GM21367 (cell line): ENCODE data around the gene KLK7.

Experiments used
- ATAC-seq: cut with Tn5 transposase; IDR thresholded peaks from one replicate; pipeline ENCODE4 v1.9.1; 2021; ENCODE audit not compliant: unreplicated experiment

KLK7 gene

DNA sequence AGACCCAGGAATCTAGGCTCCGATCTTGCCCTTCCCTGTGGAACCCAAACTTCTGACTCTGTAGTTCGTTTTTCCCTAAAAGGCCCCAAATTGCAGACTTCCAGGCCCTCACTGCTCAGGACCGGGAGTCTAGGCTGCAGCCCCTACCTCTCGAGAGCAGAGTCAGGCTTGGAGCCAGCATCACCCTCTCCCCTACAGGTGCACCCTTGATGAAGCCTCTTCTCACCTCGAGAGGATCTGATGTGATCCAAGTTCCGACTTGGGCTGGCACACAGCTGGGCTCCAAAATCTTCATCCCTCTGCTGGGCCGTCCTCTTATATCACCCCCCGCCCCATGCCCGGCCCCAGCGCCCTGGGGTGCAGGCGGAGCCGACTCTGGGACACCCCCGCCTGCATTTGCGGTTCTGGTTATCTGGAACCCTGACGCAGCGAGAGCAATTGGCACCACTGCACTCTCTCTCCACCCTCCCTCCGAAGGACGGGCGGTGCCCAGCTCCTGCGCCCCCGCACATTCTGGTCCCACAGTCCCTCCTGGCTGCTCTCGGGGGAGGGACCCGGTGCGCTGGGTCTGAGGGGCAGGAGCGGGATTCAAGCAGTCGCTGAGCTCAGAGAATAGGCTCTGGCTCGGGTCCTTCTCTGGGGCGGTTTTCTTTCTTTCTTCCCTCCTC lies at the start of gene KLK7:
TSS of gene KLK7 (minus strand) at position 293 of the 668 bp plus-strand sequence. CDS start 1,518 bp downstream, outside the sequence.
- no peak for ATAC-seq

DNA sequence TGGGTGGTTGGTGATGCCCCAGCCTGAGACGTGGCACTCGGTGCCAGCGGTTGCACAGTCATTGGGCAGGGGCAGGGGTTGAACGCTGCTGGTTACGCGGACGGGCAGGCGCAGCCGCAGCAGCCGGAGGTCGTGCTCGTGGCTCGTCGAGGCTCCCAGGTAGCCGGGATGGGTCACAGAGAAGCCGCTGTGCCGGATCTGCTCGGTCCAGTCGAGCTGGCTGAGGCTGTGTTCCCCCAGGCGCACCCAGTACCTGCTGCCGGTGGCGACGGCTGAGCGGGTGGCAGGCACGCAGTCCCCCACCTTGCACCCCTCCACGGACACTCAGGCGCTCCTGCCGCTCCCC lies 48.1 kb upstream of the KLK7 start:
- ATAC-seq: no peak

DNA sequence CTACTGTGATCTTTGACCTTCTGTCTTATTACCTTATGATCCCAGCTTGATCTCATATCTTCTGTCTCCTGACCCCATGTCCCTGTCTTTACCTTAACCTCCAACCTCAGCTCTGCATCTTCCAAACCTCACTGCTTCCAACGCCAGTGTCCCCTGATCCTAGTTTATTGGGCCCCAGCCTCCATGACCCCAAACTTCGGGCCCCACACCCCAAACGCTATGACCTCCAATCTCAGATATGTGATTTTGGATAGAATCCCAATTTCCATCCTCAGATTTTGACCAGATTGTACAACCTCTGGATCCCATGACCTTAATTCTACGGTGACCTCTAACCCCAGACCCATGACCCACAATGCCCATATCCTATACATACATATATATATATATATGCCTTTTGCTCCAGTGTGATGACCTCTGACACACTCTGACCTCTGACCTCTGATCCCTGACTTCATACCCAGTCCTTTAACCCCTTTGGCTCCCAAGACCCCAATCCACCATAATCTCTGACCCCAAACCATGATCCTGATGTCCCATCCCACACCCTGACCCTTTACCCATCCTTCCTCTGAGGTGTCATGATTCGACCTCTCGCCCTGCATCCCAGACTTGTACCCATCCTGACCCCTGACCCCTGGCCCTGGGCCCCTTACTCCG lies 47.6 kb upstream of the KLK7 start:
- no peak for ATAC-seq

DNA sequence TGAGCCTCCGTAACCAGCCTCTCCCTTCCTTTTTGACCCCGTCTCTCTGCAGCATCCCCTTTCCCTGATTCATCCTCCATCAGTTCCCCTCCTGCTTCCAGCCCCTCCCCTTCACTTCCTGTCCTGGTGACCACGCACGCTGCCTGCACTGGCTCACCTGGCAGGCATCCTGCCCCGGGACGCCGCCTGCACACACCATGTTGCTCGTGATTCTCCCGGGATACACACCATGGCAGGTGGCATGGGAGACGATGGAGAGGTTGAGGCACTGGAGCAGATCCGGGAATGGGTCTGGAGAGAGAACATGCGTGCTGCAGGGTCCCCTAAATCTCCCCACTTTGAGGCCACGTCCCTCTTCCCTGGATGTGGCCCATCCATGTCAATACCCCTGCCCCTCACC lies 46.9 kb upstream of the KLK7 start:
- ATAC-seq: no peak

- ATAC-seq: no peak
Observed at GRCh38 chr19:51029718-51030117, 46.0 kb upstream of the KLK7 start.

GRCh38 chr19:51027873-51028272 lies 44.2 kb upstream of the KLK7 start:
- ATAC-seq: no peak

DNA sequence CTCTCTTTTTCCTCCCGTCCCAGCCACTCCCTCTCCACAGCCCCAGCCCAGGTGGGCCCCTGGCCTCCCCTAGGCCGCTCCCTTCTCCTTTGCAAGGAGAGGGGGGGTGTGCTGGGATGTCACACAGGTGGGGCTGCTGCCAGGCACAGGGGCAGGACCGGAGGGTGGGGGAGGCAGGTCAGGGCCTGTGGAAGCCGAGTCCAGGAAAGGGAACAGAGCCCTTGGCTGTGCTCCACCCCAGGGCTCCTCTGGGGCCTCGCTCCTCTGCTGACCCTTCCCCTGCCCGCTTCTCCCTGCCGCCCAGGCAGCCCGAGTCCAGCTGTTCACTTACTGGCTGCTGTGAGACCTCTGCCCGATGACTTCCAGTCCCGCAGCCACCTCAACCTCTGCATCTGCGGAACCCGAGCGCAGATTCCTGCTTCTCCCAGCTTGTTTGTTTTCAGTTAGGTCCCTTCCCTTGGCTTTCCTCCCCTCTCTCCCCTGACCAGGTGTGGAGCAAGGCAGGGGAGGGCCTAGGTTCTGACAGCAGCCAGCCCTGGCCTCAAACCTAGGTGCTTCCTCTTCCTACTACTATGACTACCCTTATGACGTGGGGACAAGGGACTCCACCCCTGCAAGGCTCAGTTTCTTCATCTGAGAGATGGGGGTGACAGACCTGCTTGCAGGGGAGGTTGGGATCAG lies 43.5 kb upstream of the KLK7 start:
- no peak for ATAC-seq

- no peak for ATAC-seq
Observed at GRCh38 chr19:51026554-51026831, 42.8 kb upstream of the KLK7 start, which contains the start of gene KLK11. Gene KLK11, minus strand, starts transcription at chr19:51026616. Its CDS starts 985 bp downstream, at chr19:51025631.

- ATAC-seq: no peak
Observed at GRCh38 chr19:51025809-51026553, 42.3 kb upstream of the KLK7 start.

DNA sequence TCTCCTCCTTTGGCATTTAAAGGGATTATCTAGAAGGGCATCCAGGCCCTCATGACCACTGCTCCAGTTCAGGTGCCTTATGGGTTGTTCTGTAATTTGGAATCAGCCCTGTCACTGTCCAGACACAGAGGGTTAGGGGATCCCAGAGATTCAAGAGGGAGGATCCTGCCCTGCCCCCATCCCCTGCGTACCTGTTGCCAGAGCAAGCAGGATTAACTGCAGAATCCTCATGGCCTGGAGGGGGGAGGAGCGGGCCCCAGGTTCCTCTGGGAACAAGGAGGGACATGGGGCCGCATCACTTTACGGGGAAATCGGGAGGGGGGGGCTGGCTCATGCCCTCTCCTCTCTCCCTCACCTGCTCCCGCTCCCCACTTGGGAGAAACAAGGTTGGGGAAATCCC lies 41.7 kb upstream of the KLK7 start:
- ATAC-seq: no peak

GRCh38 chr19:51024924-51025323 lies 41.2 kb upstream of the KLK7 start:
- ATAC-seq: no peak

- ATAC-seq: no peak
Observed at GRCh38 chr19:51023946-51024345, 40.2 kb upstream of the KLK7 start.

- no peak for ATAC-seq
Observed at GRCh38 chr19:51022526-51022925, 38.8 kb upstream of the KLK7 start.

- ATAC-seq: no peak
Observed at GRCh38 chr19:51020988-51021651, 37.4 kb upstream of the KLK7 start.

GRCh38 chr19:51019544-51019925 lies 35.8 kb upstream of the KLK7 start, which contains the start of gene KLK10:
Gene KLK10, minus strand, starts transcription at chr19:51019709. Its CDS starts 579 bp downstream, at chr19:51019130.
- ATAC-seq: no peak

- no peak for ATAC-seq
Observed at GRCh38 chr19:51018745-51019543, 35.2 kb upstream of the KLK7 start.

GRCh38 chr19:51016798-51017683 lies 33.3 kb upstream of the KLK7 start:
- ATAC-seq: no peak

DNA sequence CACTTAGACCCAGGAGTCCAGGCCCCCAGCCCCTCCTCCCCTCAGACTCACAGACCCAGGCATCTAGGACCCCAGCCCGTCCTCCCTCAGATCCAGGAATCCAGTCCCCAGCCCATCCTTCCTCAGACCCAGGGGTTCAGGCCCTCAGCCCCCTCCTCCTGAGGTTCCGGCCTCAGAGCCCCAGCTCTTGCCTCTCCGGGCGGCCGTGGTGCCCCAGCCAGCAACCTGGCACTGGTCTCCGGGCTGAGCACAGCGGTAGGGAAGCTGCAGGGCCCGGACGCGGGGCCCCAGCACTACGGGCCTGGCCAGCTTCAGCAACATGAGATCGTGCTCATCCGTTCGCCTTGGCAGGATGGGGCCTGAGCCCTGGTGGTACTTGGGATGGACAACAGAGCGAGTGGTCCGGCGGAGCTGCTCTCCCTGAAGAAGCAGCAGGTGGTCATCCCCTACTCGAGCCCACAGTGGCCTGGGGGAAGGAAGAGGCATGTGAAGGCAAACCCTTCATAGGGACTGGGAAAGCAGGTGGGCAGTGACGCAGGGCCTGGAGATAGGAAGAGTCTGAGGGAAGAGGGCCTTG lies 32.1 kb upstream of the KLK7 start:
- ATAC-seq: no peak

GRCh38 chr19:51014242-51014641 lies 30.5 kb upstream of the KLK7 start:
- no peak for ATAC-seq
